ES-I3 (cell line): ENCODE data around the gene ENTHD1.

Experiments
- H3K36me3 ChIP-seq: 2 replicates; pipeline ENCODE4 v1.6.1; 2013; ENCODE audit warnings: mild to moderate bottlenecking, low read length, control low read depth, moderate library complexity; ENCODE audit not compliant: insufficient read depth
- H3K4me1 ChIP-seq: 2 replicates; pipeline ENCODE4 v1.6.1; 2013; ENCODE audit warnings: mild to moderate bottlenecking, control low read depth, low read length; ENCODE audit not compliant: insufficient read depth
- H3K9ac ChIP-seq: 2 replicates; pipeline ENCODE4 v1.6.1; 2013; ENCODE audit warnings: low read depth, mild to moderate bottlenecking, low read length, moderate library complexity
- H3K9me3 ChIP-seq: 2 replicates; pipeline ENCODE4 v1.6.1; 2013; ENCODE audit warnings: mild to moderate bottlenecking, low read length, moderate library complexity; ENCODE audit not compliant: control insufficient read depth, insufficient read depth

The ENTHD1 gene

GRCh38 chr22:39932166-39932565 is 38.6 kb upstream of the ENTHD1 start:
- no peaks in the 10 kb centered on the region for H3K9me3 ChIP-seq
- H3K36me3 ChIP-seq, result no peaks in the 10 kb centered on the region
- H3K4me1 ChIP-seq, result peaks cover 12% of the 10 kb centered on the region
- H3K9ac ChIP-seq, result no peak overlapping the region

- Histone ChIP-seq H3K9me3 (no peaks in the 10 kb centered on the region), H3K4me1 (peaks cover 20% of the 10 kb centered on the region), H3K9ac (no peak overlapping the region), H3K36me3 (no peaks in the 10 kb centered on the region)
Observed at GRCh38 chr22:39931251-39931650, 37.7 kb upstream of the ENTHD1 start.

- Histone ChIP-seq H3K36me3 (no peaks in the 10 kb centered on the region), H3K4me1 (peaks cover 19% of the 10 kb centered on the region), H3K9ac (no peak overlapping the region), H3K9me3 (no peaks in the 10 kb centered on the region)
Observed at GRCh38 chr22:39928536-39929520, 35.3 kb upstream of the ENTHD1 start.

GRCh38 chr22:39927544-39927943 is 34.0 kb upstream of the ENTHD1 start:
- Histone ChIP-seq H3K4me1 (peaks cover 12% of the 10 kb centered on the region; the same call in 1 of the 2 replicates), H3K9ac (no peak overlapping the region), H3K9me3 (no peaks in the 10 kb centered on the region), H3K36me3 (no peaks in the 10 kb centered on the region)

GRCh38 chr22:39926753-39927152 is 33.2 kb upstream of the ENTHD1 start:
- Histone ChIP-seq H3K4me1 (peaks cover 12% of the 10 kb centered on the region; the same call in 1 of the 2 replicates), H3K9ac (no peak overlapping the region), H3K9me3 (no peaks in the 10 kb centered on the region), H3K36me3 (no peaks in the 10 kb centered on the region)

GRCh38 chr22:39925909-39926679 is 32.5 kb upstream of the ENTHD1 start:
- no peaks in the 10 kb centered on the region for H3K36me3 ChIP-seq
- H3K9me3 ChIP-seq, result no peaks in the 10 kb centered on the region
- H3K4me1 ChIP-seq, result peaks cover 12% of the 10 kb centered on the region; the same call in 1 of the 2 replicates
- no peak overlapping the region for H3K9ac ChIP-seq

- H3K9ac ChIP-seq, result no peak overlapping the region
- peaks cover 15% of the 10 kb centered on the region; the same call in 1 of the 2 replicates for H3K4me1 ChIP-seq
- no peaks in the 10 kb centered on the region for H3K9me3 ChIP-seq
- no peaks in the 10 kb centered on the region for H3K36me3 ChIP-seq
Observed at GRCh38 chr22:39925273-39925672, 31.7 kb upstream of the ENTHD1 start.

- no peaks in the 10 kb centered on the region for H3K9me3 ChIP-seq
- no peaks in the 10 kb centered on the region for H3K36me3 ChIP-seq
- no peak overlapping the region for H3K9ac ChIP-seq
- peaks cover 17% of the 10 kb centered on the region; the same call in 1 of the 2 replicates for H3K4me1 ChIP-seq
Observed at GRCh38 chr22:39924286-39924685, 30.7 kb upstream of the ENTHD1 start.

- Histone ChIP-seq H3K4me1 (peaks cover 17% of the 10 kb centered on the region; the same call in 1 of the 2 replicates), H3K36me3 (no peaks in the 10 kb centered on the region), H3K9me3 (no peaks in the 10 kb centered on the region), H3K9ac (no peak overlapping the region)
Observed at GRCh38 chr22:39923696-39924095, 30.1 kb upstream of the ENTHD1 start.

GRCh38 chr22:39920134-39920743 is 26.7 kb upstream of the ENTHD1 start:
- no peaks in the 10 kb centered on the region for H3K36me3 ChIP-seq
- peaks cover 20% of the 10 kb centered on the region for H3K4me1 ChIP-seq
- H3K9me3 ChIP-seq, result no peaks in the 10 kb centered on the region
- H3K9ac ChIP-seq, result no peak overlapping the region

GRCh38 chr22:39917776-39918495 is 24.4 kb upstream of the ENTHD1 start:
- no peaks in the 10 kb centered on the region for H3K36me3 ChIP-seq
- H3K9me3 ChIP-seq, result no peaks in the 10 kb centered on the region
- no peak overlapping the region for H3K9ac ChIP-seq
- peaks cover 20% of the 10 kb centered on the region for H3K4me1 ChIP-seq

GRCh38 chr22:39917197-39917643 is 23.7 kb upstream of the ENTHD1 start:
- Histone ChIP-seq H3K9me3 (no peaks in the 10 kb centered on the region), H3K9ac (no peak overlapping the region), H3K4me1 (peaks cover 20% of the 10 kb centered on the region), H3K36me3 (no peaks in the 10 kb centered on the region)

GRCh38 chr22:39916496-39916895 is 22.9 kb upstream of the ENTHD1 start:
- no peaks in the 10 kb centered on the region for H3K9me3 ChIP-seq
- H3K36me3 ChIP-seq, result no peaks in the 10 kb centered on the region
- H3K9ac ChIP-seq, result no peak overlapping the region
- H3K4me1 ChIP-seq, result peaks cover 20% of the 10 kb centered on the region

- no peaks in the 10 kb centered on the region for H3K9me3 ChIP-seq
- no peak overlapping the region for H3K9ac ChIP-seq
- H3K4me1 ChIP-seq, result peaks cover 18% of the 10 kb centered on the region
- no peaks in the 10 kb centered on the region for H3K36me3 ChIP-seq
Observed at GRCh38 chr22:39915295-39915726, 21.8 kb upstream of the ENTHD1 start.
